Activated CD8-positive, alpha-beta T cell treated with anti-CD3 and anti-CD28 coated beads for 36 hours (primary cell): ENCODE measurements around the gene PPP1R1C. TPM values are rescaled to one million over a fixed set of nuclear protein-coding genes. Genes with fewer than 3 reads are reported as not detected.
A peak's percentile ranks its signal among the peaks of the same experiment; 100 is the strongest.
"Not testable (repeated sequence)": the region's sequence is repeated elsewhere in the genome, so short reads cannot be mapped to it uniquely, and the experiment has no call there.

ENCODE experiments used
- ATAC-seq: fragments of 200-7000 bp; cut with Tn5 transposase; one replicate; pipeline ENCODE4 v1.10.0; 2021; ENCODE audit warnings: mild to moderate bottlenecking, moderate library complexity
- CTCF ChIA-PET: fragments of 350-600 bp; sonication (Branson Sonifier 250); formaldehyde crosslinking; loops from one replicate; lab custom pipeline; 2021; ENCODE audit warnings: antibody characterized with exemption; lab: Charles Lee
- POLR2A ChIA-PET: fragments of 350-600 bp; sonication (Branson Sonifier 250); formaldehyde crosslinking; loops from one replicate; lab custom pipeline; 2021; ENCODE audit warnings: antibody characterized with exemption; lab: Charles Lee
- DNase-seq: peaks from one replicate; pipeline ENCODE4 v3.0.0-alpha.2; 2020
- H3K27ac Mint-ChIP-seq: one replicate; pipeline ENCODE4 v1.8.0; 2021; ENCODE audit warnings: mild to moderate bottlenecking, mixed read lengths
- H3K27me3 Mint-ChIP-seq: one replicate; pipeline ENCODE4 v1.8.0; 2021; ENCODE audit warnings: mixed read lengths
- H3K36me3 Mint-ChIP-seq: one replicate; pipeline ENCODE4 v1.8.0; 2021; ENCODE audit warnings: low read depth, mixed read lengths
- H3K4me1 Mint-ChIP-seq: one replicate; pipeline ENCODE4 v1.8.0; 2021; ENCODE audit warnings: low read depth, mixed read lengths
- H3K4me3 Mint-ChIP-seq: one replicate; pipeline ENCODE4 v1.8.0; 2021; ENCODE audit warnings: mild to moderate bottlenecking, moderate library complexity, mixed read lengths
- H3K9me3 Mint-ChIP-seq: one replicate; pipeline ENCODE4 v1.8.0; 2021; ENCODE audit warnings: mixed read lengths
- intact Hi-C: fragments of 100-400 bp; cut with micrococcal nuclease; formaldehyde crosslinking; loops from one replicate; pipeline ENCODE4 v1.10.0; 2022
- total RNA-seq, 2 experiments: library from RNA; stranded (reverse); gene quantifications; one replicate each; pipeline ENCODE4 v1.2.3, GENCODE V29; 2021
- TF ChIP-seq, protein P1 (sequence below): fragments of 200-600 bp; IDR thresholded peaks from one replicate; pipeline ENCODE4 v1.8.0; 2022; ENCODE audit warnings: antibody characterized with exemption, mild to moderate bottlenecking

PPP1R1C gene
- total RNA-seq, 2 experiments from 2014 or later: not detected

DNA sequence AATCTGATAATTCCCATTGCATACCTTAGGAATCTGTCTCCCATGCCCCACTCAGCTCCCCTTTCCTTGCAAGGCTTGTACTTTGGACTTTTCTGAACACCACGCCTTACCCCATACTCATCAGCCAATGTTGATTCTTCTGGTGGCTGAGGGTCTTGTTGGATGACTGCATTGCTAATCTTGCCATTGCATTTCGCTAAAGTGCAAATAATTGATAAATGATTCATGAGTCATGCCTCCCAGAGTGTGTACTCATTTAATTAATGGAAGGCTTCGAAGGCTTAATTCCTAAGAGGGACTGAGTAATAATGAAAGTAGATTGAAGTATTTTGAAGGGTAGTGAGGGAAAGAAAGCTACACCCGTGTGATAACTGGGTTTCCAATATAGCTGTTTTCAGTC, 28.0 kb upstream of the PPP1R1C start:
- ChIA-PET CTCF (interaction anchor here (1.4 to 2.4 kb wide), 2 partner anchors 15 to 215 kb away, joined by 3 to 9 read pairs; no protein-coding TSS in a partner anchor), POLR2A (interaction anchor here (0.9 kb wide), 1 partner anchor 13 kb away, joined by 3 read pairs; no protein-coding TSS in a partner anchor)
- no peaks in the 10 kb centered on the region for H3K9me3 Mint-ChIP-seq
- DNase-seq (no peak), ATAC-seq (no peak)
- peaks cover 7% of the 10 kb centered on the region for H3K27me3 Mint-ChIP-seq
- TF ChIP-seq, protein P1, sequence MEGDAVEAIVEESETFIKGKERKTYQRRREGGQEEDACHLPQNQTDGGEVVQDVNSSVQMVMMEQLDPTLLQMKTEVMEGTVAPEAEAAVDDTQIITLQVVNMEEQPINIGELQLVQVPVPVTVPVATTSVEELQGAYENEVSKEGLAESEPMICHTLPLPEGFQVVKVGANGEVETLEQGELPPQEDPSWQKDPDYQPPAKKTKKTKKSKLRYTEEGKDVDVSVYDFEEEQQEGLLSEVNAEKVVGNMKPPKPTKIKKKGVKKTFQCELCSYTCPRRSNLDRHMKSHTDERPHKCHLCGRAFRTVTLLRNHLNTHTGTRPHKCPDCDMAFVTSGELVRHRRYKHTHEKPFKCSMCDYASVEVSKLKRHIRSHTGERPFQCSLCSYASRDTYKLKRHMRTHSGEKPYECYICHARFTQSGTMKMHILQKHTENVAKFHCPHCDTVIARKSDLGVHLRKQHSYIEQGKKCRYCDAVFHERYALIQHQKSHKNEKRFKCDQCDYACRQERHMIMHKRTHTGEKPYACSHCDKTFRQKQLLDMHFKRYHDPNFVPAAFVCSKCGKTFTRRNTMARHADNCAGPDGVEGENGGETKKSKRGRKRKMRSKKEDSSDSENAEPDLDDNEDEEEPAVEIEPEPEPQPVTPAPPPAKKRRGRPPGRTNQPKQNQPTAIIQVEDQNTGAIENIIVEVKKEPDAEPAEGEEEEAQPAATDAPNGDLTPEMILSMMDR: no peak
- intact Hi-C loops: loop anchor here (10.0 kb wide), 1 partner anchor 213 kb away; no protein-coding TSS in a partner anchor
- H3K4me1 Mint-ChIP-seq: peaks cover 6% of the 10 kb centered on the region
- no peak overlapping the region for H3K27ac Mint-ChIP-seq
- no peaks in the 10 kb centered on the region for H3K36me3 Mint-ChIP-seq
- H3K4me3 Mint-ChIP-seq: no peak overlapping the region

DNA sequence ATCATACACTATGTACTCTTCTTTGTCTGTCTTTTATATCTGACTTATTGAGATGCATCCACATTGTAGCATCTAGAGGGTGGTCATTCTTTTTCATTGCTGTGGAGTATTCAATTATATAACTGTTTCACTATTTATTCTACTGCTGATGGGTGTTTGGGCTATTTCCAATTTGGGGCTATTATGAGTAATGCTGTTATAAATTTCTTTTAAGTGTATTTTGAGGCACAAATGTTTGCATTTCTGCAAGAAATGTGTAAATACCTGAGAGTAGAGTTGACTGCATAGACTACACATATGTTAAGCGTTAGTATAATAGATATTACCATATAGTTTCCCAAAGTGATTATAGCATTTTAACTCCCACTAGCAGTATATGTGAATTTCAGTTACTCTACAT, 26.9 kb upstream of the PPP1R1C start:
- intact Hi-C loops: loop anchor here (10.0 kb wide), 1 partner anchor 214 kb away; no protein-coding TSS in a partner anchor
- H3K4me1 Mint-ChIP-seq: peaks cover 4% of the 10 kb centered on the region
- ChIA-PET POLR2A (no interaction called here), CTCF (interaction anchor here (1.4 to 2.4 kb wide), 2 partner anchors 16 to 216 kb away, joined by 3 to 9 read pairs; no protein-coding TSS in a partner anchor)
- H3K36me3 Mint-ChIP-seq: no peaks in the 10 kb centered on the region
- H3K27me3 Mint-ChIP-seq: peaks cover 6% of the 10 kb centered on the region
- no peaks in the 10 kb centered on the region for H3K9me3 Mint-ChIP-seq
- DNase-seq: no peak
- H3K27ac Mint-ChIP-seq: no peak overlapping the region
- no peak for ATAC-seq
- H3K4me3 Mint-ChIP-seq: no peak overlapping the region
- TF ChIP-seq, protein P1: no peak

DNA sequence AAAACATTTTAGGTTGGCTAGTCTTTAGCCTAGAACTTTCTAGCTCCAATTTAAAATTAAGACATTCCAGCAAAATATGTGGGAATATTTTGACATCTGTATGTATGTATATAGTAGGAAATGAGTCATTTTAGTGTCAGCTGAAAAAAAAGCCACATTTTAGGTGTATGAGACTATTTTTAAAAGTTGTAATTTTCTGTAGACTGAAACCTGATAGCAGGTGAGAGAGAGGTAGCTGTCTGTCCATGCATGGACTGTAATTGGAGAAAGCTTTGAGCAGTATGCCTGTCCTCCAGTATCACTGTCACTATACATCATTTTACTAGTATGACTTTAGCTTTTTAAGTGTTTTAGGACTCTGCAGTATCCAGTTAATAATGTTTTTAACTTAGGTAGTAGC, 26.1 kb upstream of the PPP1R1C start:
- peaks cover 6% of the 10 kb centered on the region for H3K27me3 Mint-ChIP-seq
- no peak overlapping the region for H3K4me3 Mint-ChIP-seq
- H3K36me3 Mint-ChIP-seq: no peaks in the 10 kb centered on the region
- peaks cover 1% of the 10 kb centered on the region for H3K4me1 Mint-ChIP-seq
- intact Hi-C loops: loop anchor here (10.0 kb wide), 1 partner anchor 215 kb away; no protein-coding TSS in a partner anchor
- ATAC-seq (no peak), DNase-seq (no peak)
- ChIA-PET CTCF (no interaction called here), POLR2A (no interaction called here)
- no peaks in the 10 kb centered on the region for H3K9me3 Mint-ChIP-seq
- TF ChIP-seq, protein P1: no peak
- no peak overlapping the region for H3K27ac Mint-ChIP-seq

DNA sequence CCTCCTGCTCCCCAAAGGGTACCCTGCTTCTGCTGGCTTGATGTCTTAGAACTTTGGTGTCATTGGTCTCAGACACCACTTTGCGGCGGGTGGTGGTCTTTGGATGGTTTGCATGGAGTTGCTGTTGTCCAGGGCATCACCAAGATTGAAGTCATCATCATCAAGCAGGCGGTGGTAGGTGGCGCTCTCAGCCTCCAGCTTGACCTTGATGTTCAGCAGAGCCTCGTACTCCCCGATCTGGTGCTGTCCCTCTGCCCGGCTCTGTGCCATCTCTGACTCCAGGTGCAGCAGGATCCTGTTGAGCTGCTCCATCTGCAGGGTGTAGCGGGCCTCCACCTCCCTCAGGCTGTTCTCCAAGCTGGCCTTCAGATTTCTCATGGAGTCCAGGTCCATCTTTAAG, 24.5 kb upstream of the PPP1R1C start:
- CTCF ChIA-PET: interaction anchor here (0.8 kb wide), 1 partner anchor 57 kb away, joined by 4 read pairs; no protein-coding TSS in a partner anchor
- H3K36me3 Mint-ChIP-seq, H3K4me3 Mint-ChIP-seq, POLR2A ChIA-PET, ATAC-seq, H3K9me3 Mint-ChIP-seq, intact Hi-C loops, H3K4me1 Mint-ChIP-seq, H3K27me3 Mint-ChIP-seq, H3K27ac Mint-ChIP-seq: not testable (repeated sequence)
- DNase-seq: peak; percentile 20

DNA sequence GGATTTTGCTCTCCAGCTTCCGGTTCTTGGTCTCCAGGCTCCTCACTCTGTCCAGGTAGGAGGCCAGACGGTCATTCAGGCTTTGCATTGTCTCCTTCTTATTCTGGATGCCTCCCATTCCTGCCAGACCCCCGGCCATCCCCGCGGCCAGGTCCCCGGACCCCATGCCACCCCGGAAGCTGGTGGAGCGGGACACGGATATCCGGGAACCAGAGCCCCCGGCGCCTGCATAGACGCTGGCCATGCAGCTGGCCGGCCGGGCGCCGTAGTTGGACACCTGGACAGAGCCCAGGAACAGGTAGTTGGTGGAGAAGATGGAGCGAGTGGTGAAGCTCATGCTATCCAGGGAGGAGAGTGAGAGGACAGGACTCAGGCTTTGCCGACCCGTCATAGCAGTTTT, 23.5 kb upstream of the PPP1R1C start:
- TF ChIP-seq, protein P1: no peak
- ChIA-PET CTCF (interaction anchor here (1.4 to 1.5 kb wide), 2 partner anchors 7 to 8 kb away, joined by 3 to 5 read pairs; no protein-coding TSS in a partner anchor), POLR2A (no interaction called here)
- intact Hi-C loops: no loop called here
- Mint-ChIP-seq H3K9me3 (no peaks in the 10 kb centered on the region), H3K4me1 (no peaks in the 10 kb centered on the region), H3K27ac (no peak overlapping the region), H3K36me3 (no peaks in the 10 kb centered on the region), H3K27me3 (peaks cover 6% of the 10 kb centered on the region), H3K4me3 (no peak overlapping the region)
- DNase-seq (no peak), ATAC-seq (no peak)
